H1 (cell line): Measurements from ENCODE around the gene SLC4A9. TPM values are rescaled to one million over a fixed set of nuclear protein-coding genes. Genes with fewer than 3 reads are reported as not detected.
A peak's percentile ranks its signal among the peaks of the same experiment; 100 is the strongest.

Source experiments
- CTCF ChIA-PET: fragments of 300-600 bp; sonication (Branson Sonifier 250); formaldehyde crosslinking; loops from one replicate; lab custom pipeline; 2021; ENCODE audit not compliant: partially characterized antibody; lab: Charles Lee
- POLR2A ChIA-PET: fragments of 300-600 bp; sonication (Branson Sonifier 250); formaldehyde crosslinking; loops from one replicate; lab custom pipeline; 2021; ENCODE audit warnings: inconsistent platforms; ENCODE audit not compliant: partially characterized antibody; lab: Charles Lee
- DNase-seq, 2 experiments: peaks; one replicate each; pipeline versions ENCODE4 v3.0.0 to v3.0.0-alpha.2; 2010 to 2022; ENCODE audit warnings: low spot score in 2 of 2, low read depth in 1 of 2, mixed read lengths in 1 of 2
- FAIRE-seq: peaks from 2 replicates; lab custom pipeline; 2011; peaks lifted over from hg19 to GRCh38; lab: Jason Lieb, UNC
- H2AFZ ChIP-seq: 2 replicates; pipeline ENCODE4 v1.8.1; 2012; ENCODE audit warnings: low read length, inconsistent platforms
- H2AK5ac ChIP-seq: 2 replicates; pipeline ENCODE4 v1.6.1; 2013; ENCODE audit warnings: low read depth, low read length
- H2BK120ac ChIP-seq: replicated peaks from 2 replicates; pipeline ENCODE3; 2013; ENCODE audit warnings: low read depth, low read length, inconsistent platforms
- H2BK12ac ChIP-seq: 2 replicates; pipeline ENCODE4 v1.6.1; 2013; ENCODE audit warnings: low read depth, low read length
- H2BK15ac ChIP-seq: 2 replicates; pipeline ENCODE4 v1.6.1; 2013; ENCODE audit warnings: low read length
- H2BK20ac ChIP-seq: 2 replicates; pipeline ENCODE4 v1.6.1; 2013; ENCODE audit warnings: low read length
- H2BK5ac ChIP-seq: 2 replicates; pipeline ENCODE4 v1.6.1; 2013; ENCODE audit warnings: low read depth, low read length
- H3K14ac ChIP-seq: 2 replicates; pipeline ENCODE4 v1.6.1; 2013; ENCODE audit warnings: inconsistent platforms; ENCODE audit not compliant: insufficient read length
- H3K18ac ChIP-seq: 2 replicates; pipeline ENCODE4 v1.6.1; 2013; ENCODE audit warnings: low read length; ENCODE audit errors: extremely low read depth
- H3K23ac ChIP-seq: 2 replicates; pipeline ENCODE4 v1.6.1; 2013; ENCODE audit warnings: inconsistent platforms; ENCODE audit not compliant: insufficient read length
- H3K23me2 ChIP-seq: 2 replicates; pipeline ENCODE4 v1.6.1; 2013; ENCODE audit warnings: low read depth, low read length
- H3K27ac ChIP-seq: 2 replicates; pipeline ENCODE4 v1.6.1; 2011; ENCODE audit warnings: low read depth, low read length, inconsistent platforms
- H3K27me3 ChIP-seq, 4 experiments: replicated peaks in 1 of 4; 1 replicate in 1 of 4; 2 replicates in 3 of 4; pipeline versions ENCODE4 v1.6.1 to v1.8.1; 2011 to 2013; ENCODE audit warnings: low read length in 3 of 4, mild to moderate bottlenecking in 3 of 4, inconsistent platforms in 2 of 4, mixed read lengths in 2 of 4, moderate library complexity in 1 of 4; ENCODE audit not compliant: control insufficient read depth in 3 of 4, insufficient read depth in 3 of 4; ENCODE audit errors: extremely low read depth in 1 of 4
- H3K36me3 ChIP-seq, 4 experiments: 2 replicates each; pipeline versions ENCODE4 v1.6.1 to v1.8.1; 2011 to 2013; ENCODE audit warnings: mild to moderate bottlenecking in 4 of 4, low read length in 3 of 4, moderate library complexity in 2 of 4, control low read depth in 1 of 4, inconsistent platforms in 1 of 4; ENCODE audit not compliant: insufficient read depth in 4 of 4, control insufficient read depth in 2 of 4
- H3K4ac ChIP-seq: replicated peaks from 2 replicates; pipeline ENCODE3; 2013; ENCODE audit warnings: low read length, low read depth, mixed read lengths, inconsistent platforms; ENCODE audit not compliant: insufficient read length
- H3K4me1 ChIP-seq, 4 experiments: replicated peaks in 1 of 4; 1 replicate in 1 of 4; 2 replicates in 3 of 4; pipeline versions ENCODE4 v1.6.1 to v1.8.1; 2011 to 2013; ENCODE audit warnings: low read length in 3 of 4, inconsistent platforms in 2 of 4, mixed read lengths in 1 of 4; ENCODE audit not compliant: insufficient read depth in 4 of 4, control insufficient read depth in 3 of 4
- H3K4me2 ChIP-seq, 2 experiments: 2 replicates each; pipeline versions ENCODE4 v1.6.1 to v1.8.1; 2011 to 2013; ENCODE audit warnings: low read depth in 2 of 2, low read length in 2 of 2, control low read depth in 1 of 2, inconsistent platforms in 1 of 2, mild to moderate bottlenecking in 1 of 2; ENCODE audit not compliant: insufficient read depth in 1 of 2
- H3K4me3 ChIP-seq, 4 experiments: fragments of 200-600, 300-600 bp in 1 of 4; sonication (generic), shearing (Covaris generic), sonication (Bioruptor Twin) in 1 of 4; 2 replicates each; pipeline versions ENCODE4 v1.5.1 to v1.8.1; 2011 to 2016; ENCODE audit warnings: low read length in 4 of 4, low read depth in 3 of 4, control low read depth in 2 of 4, inconsistent platforms in 2 of 4, mild to moderate bottlenecking in 2 of 4, mixed read lengths in 1 of 4, moderate library complexity in 1 of 4; ENCODE audit not compliant: insufficient read depth in 2 of 4; ENCODE audit errors: extremely low read depth in 1 of 4
- H3K56ac ChIP-seq: replicated peaks from 2 replicates; pipeline ENCODE3; 2013; ENCODE audit warnings: low read depth, mild to moderate bottlenecking, mixed read lengths, low read length, inconsistent platforms; ENCODE audit not compliant: insufficient read length
- H3K79me1 ChIP-seq: 2 replicates; pipeline ENCODE4 v1.6.1; 2013; ENCODE audit warnings: low read depth, low read length, control low read depth
- H3K79me2 ChIP-seq, 2 experiments: 2 replicates each; pipeline versions ENCODE4 v1.6.1 to v1.8.1; 2012 to 2013; ENCODE audit warnings: low read length in 2 of 2, mild to moderate bottlenecking in 2 of 2, inconsistent platforms in 1 of 2; ENCODE audit not compliant: insufficient read depth in 2 of 2, control insufficient read depth in 1 of 2
- H3K9ac ChIP-seq, 4 experiments: replicated peaks in 1 of 4; 1 replicate in 1 of 4; 2 replicates in 3 of 4; pipeline versions ENCODE4 v1.6.1 to v1.8.1; 2011 to 2013; ENCODE audit warnings: low read depth in 3 of 4, low read length in 3 of 4, control low read depth in 2 of 4, mild to moderate bottlenecking in 2 of 4, moderate library complexity in 2 of 4, inconsistent platforms in 1 of 4; ENCODE audit errors: extremely low read depth in 1 of 4
- H3K9me3 ChIP-seq, 2 experiments: 2 replicates each; pipeline versions ENCODE4 v1.6.1 to v1.8.1; 2012 to 2013; ENCODE audit warnings: mild to moderate bottlenecking in 2 of 2, moderate library complexity in 2 of 2, control low read depth in 1 of 2, inconsistent platforms in 1 of 2, low read depth in 1 of 2, low read length in 1 of 2, mixed read lengths in 1 of 2; ENCODE audit not compliant: insufficient read depth in 2 of 2
- H4K20me1 ChIP-seq, 2 experiments: replicated peaks in 1 of 2; 2 replicates each; pipeline versions ENCODE3 to v1.8.1; 2011 to 2013; ENCODE audit warnings: inconsistent platforms in 2 of 2, low read length in 2 of 2, mild to moderate bottlenecking in 1 of 2; ENCODE audit not compliant: insufficient read depth in 2 of 2, control insufficient read depth in 1 of 2
- H4K5ac ChIP-seq: 2 replicates; pipeline ENCODE4 v1.6.1; 2013; ENCODE audit warnings: low read length, low read depth, mixed read lengths, inconsistent platforms; ENCODE audit not compliant: insufficient read length
- H4K8ac ChIP-seq: 2 replicates; pipeline ENCODE4 v1.8.0; 2013; ENCODE audit warnings: mild to moderate bottlenecking, moderate library complexity, low read length, inconsistent platforms; ENCODE audit not compliant: insufficient read depth; ENCODE audit errors: extremely low read depth
- H4K91ac ChIP-seq: replicated peaks from 2 replicates; pipeline ENCODE3; 2013; ENCODE audit warnings: low read length, mixed read lengths, inconsistent platforms; ENCODE audit not compliant: insufficient read length
- HDAC2 ChIP-seq, 2 experiments: fragments of 300-600 bp in 1 of 2; sonication (generic) in 1 of 2; IDR thresholded peaks; 2 replicates each; pipeline ENCODE4 v1.6.1; 2011 to 2012; ENCODE audit warnings: low read depth in 2 of 2, low read length in 2 of 2, mild to moderate bottlenecking in 2 of 2, moderate library complexity in 2 of 2, borderline replicate concordance in 1 of 2, inconsistent platforms in 1 of 2
- RBBP5 ChIP-seq: IDR thresholded peaks from 2 replicates; pipeline ENCODE4 v1.7.1; 2012; ENCODE audit warnings: low read depth, mild to moderate bottlenecking, inconsistent platforms, low read length, moderate library complexity, borderline replicate concordance
- SP2 ChIP-seq: IDR thresholded peaks from 2 replicates; pipeline ENCODE4 v1.6.1; 2012; ENCODE audit warnings: mild to moderate bottlenecking, low read length, inconsistent platforms
- SP4 ChIP-seq: IDR thresholded peaks from 2 replicates; pipeline ENCODE4 v1.6.1; 2012; ENCODE audit warnings: low read length, inconsistent platforms
- SRF ChIP-seq: IDR thresholded peaks from 2 replicates; pipeline ENCODE4 v1.6.1; 2011; ENCODE audit warnings: mild to moderate bottlenecking, low read depth, low read length, moderate library complexity
- TBP ChIP-seq: IDR thresholded peaks from 2 replicates; pipeline ENCODE4 v1.6.1; 2011; ENCODE audit warnings: low read depth, low read length, improper control_type of control experiment
- WGBS, 2 experiments: shearing (Covaris generic) in 1 of 2; methylation state at CpG; one replicate each; pipeline versions ENCODE4 v1.1.6 to v1.1.7; 2013 to 2015; ENCODE audit warnings: low lambda C conversion rate in 2 of 2, mixed read lengths in 2 of 2, inconsistent platforms in 1 of 2, low coverage in 1 of 2, missing lambda C conversion rate in 1 of 2; ENCODE audit not compliant: insufficient replicate concordance in 2 of 2, insufficient coverage in 1 of 2, insufficient read length in 1 of 2; ENCODE audit errors: extremely low coverage in 1 of 2, missing lambda C conversion rate in 1 of 2; 5-methylcytosine and 5-hydroxymethylcytosine counted together
- polyA plus RNA-seq, 7 experiments: library from polyadenylated mRNA; depleted of rRNA in 3 of 7; stranded (reverse) in 5 of 7; unstranded in 2 of 7; fragments of >200 nt in 5 of 7; fragments of 200-250 nt in 2 of 7; gene quantifications; 1 replicate in 5 of 7; 2 replicates in 1 of 7; 4 replicates in 1 of 7; pipeline versions ENCODE4 v1.2.1 to v1.2.3, GENCODE V29; 2011 to 2013; ENCODE audit warnings: missing spikeins in 2 of 7, mixed read lengths in 2 of 7
- total RNA-seq: library from RNA; stranded (reverse); fragmentation: NEBNext Ultra II Directional; extraction: Animal tissue kit (Norgen Biotek cat#: 25700); gene quantifications from 2 replicates; pipeline ENCODE4 v1.2.1, GENCODE V29; 2021

SLC4A9 gene
- total and polyA plus RNA-seq, 2 of the 8 experiments (the other 6 are each of a cell fraction or from before 2014, with no cell fraction given) = 0.15 to 0.28 TPM

DNA sequence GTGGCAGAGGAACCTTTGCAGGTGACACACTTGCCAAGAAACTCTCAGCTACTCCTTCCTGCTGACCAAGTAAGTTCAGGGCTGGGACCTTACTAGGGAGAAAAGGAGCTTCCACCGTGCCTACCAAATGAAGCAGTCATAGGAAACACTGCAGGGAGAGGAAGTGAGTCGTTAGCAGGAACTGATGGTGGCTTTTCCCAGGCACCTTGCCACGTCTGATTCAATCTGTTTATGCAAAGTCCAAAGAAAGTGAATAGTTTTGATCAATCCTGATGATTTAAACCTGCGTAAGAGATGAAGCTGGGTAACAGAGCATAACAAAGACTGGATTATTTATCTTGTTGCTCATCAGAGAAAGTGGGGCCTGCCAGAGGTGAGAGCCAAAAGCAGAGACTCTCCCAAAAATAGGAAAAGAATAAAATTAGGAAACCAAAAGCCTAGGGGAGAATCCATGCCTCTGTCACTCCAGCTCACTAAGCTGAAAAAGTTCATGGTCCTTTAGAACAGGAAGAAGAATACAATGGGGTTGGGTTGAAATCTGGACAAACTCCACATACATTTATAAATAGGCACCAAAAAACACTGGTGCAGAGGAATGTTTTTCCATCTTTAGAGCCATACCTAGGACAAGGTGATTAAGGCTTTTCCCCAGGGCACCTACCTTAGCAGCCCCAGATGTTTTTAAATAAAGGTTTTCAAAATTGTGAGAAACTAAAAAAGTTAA is 47.8 kb upstream of the SLC4A9 start:
- Histone ChIP-seq H3K9me3 (no peaks in the 10 kb centered on the region), H4K91ac (no peak overlapping the region), H3K56ac (no peak overlapping the region), H4K20me1 (no peaks in the 10 kb centered on the region), H3K27me3 (no peaks in the 10 kb centered on the region), H2BK5ac (no peak overlapping the region; the same call in 1 of the 2 replicates), H3K4me2 (no peak overlapping the region), H4K8ac (no peak overlapping the region), H3K18ac (no peak overlapping the region), H2BK12ac (peak overlapping the region; percentile 41; the same call in 1 of the 2 replicates), H2BK120ac (no peak overlapping the region), H3K79me1 (no peaks in the 10 kb centered on the region), H3K23me2 (0 out of 2 replicates have a peak, but pooled peaks cover 2% of the 10 kb centered on the region), H3K27ac (no peak overlapping the region), H3K23ac (no peak overlapping the region), H3K4ac (no peak overlapping the region), H4K5ac (no peak overlapping the region), H3K79me2 (no peaks in the 10 kb centered on the region), H2BK20ac (no peak overlapping the region), H2AFZ (peak overlapping the region; percentile 91), H3K4me1 (peaks cover 0 to 2% (median 0%) of the 10 kb centered on the region in 4 experiments; a peak in 2 of 7 replicates), H3K4me3 (no peak overlapping the region), H3K36me3 (no peaks in the 10 kb centered on the region), H3K9ac (no peak overlapping the region), H2BK15ac (no peak overlapping the region), H2AK5ac (peak overlapping the region; percentile 27; the same call in 1 of the 2 replicates), H3K14ac (no peak overlapping the region)
- no peak for FAIRE-seq
- WGBS, 2 experiments = 65% methylated on average over 4 of the region's 4 CpGs; no CpG with 5 or more reads in 1 of the 2 experiments
- CTCF ChIA-PET = interaction anchor here (1.1 to 2.3 kb wide), 6 partner anchors 13 to 70 kb away, joined by 3 to 8 read pairs (median 6); partner anchors contain the start of gene HBEGF
- DNase-seq = no peak
- POLR2A ChIA-PET = interaction anchor here (1.0 to 2.1 kb wide), 3 partner anchors 9 to 34 kb away, joined by 3 to 8 read pairs (median 5); partner anchors contain the start of genes HBEGF and PFDN1
- TF ChIP-seq SP2 = no peak
- TF ChIP-seq RBBP5 = no peak
- no peak for TF ChIP-seq TBP
- no peak for TF ChIP-seq HDAC2 (IDR thresholded peaks at IDR 0.05; ENCODE audit: borderline replicate concordance in 1 of 2, low read depth in 2 of 2, low read length in 2 of 2)
- TF ChIP-seq SP4 = no peak
- no peak for TF ChIP-seq SRF
